Measurements from ENCODE around the gene GIMAP4. TPM values are rescaled to one million over a fixed set of nuclear protein-coding genes. Genes with fewer than 3 reads are reported as not detected.

Gene GIMAP4
- total RNA-seq, 1 donor from 2014 or later, result 25.3 TPM

DNA sequence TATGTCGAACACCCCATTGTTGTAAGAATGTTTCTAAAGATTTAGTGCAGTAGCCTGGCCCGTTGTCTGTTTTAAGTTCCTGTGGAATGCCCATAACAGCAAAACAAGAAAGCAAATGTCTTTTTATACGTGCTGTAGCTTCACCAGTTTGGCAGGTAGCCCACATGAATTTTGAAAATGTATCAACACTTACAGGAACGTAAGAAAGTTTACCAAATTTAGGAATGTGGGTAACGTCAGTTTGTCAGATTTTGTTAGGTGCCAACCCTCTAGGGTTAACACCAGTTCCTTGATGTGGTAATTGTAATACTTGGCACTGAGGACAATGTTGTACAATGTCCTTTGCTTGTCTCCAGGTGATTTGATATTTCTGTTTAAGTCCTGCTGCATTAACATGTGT lies 3.2 kb upstream of the GIMAP4 start:
- Histone ChIP-seq H3K36me3 (no peaks in the 10 kb centered on the region), H3K27me3 (no peaks in the 10 kb centered on the region), H3K9me3 (no peaks in the 10 kb centered on the region), H3K27ac (no peak overlapping the region), H3K4me3 (no peak overlapping the region), H3K4me1 (no peaks in the 10 kb centered on the region)
- TF ChIP-seq, protein P1, sequence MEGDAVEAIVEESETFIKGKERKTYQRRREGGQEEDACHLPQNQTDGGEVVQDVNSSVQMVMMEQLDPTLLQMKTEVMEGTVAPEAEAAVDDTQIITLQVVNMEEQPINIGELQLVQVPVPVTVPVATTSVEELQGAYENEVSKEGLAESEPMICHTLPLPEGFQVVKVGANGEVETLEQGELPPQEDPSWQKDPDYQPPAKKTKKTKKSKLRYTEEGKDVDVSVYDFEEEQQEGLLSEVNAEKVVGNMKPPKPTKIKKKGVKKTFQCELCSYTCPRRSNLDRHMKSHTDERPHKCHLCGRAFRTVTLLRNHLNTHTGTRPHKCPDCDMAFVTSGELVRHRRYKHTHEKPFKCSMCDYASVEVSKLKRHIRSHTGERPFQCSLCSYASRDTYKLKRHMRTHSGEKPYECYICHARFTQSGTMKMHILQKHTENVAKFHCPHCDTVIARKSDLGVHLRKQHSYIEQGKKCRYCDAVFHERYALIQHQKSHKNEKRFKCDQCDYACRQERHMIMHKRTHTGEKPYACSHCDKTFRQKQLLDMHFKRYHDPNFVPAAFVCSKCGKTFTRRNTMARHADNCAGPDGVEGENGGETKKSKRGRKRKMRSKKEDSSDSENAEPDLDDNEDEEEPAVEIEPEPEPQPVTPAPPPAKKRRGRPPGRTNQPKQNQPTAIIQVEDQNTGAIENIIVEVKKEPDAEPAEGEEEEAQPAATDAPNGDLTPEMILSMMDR (IDR thresholded peaks at IDR 0.05), result no peak
- TF ChIP-seq POLR2A (IDR thresholded peaks at IDR 0.05) (no peak), POLR2AphosphoS5 (IDR thresholded peaks at IDR 0.05; ENCODE audit: insufficient read depth in 1 of 2, low read depth in 1 of 2) (no peak)
- intact Hi-C loops (cut with DNase I), result no loop called here
- DNase-seq (ENCODE audit: extremely low spot score in 2 of 2), result no peak

DNA sequence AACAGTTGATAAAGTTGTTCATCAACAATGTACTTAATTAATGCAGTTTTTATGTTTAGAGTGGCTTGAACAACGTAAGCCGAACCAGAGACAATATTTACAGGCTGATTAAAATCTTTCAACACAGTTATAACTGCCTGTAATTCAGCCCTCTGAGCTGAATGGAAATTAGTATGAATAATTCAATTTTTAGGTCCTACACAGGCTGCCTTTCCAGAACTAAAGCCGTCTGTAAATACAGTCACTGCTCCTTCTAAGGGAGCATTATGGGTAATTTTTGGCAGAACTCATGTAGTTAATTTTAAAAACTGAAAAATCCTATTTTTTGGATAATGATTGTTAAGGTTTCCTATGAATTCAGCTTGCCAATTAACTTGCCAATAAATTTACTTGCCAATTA lies 2.6 kb upstream of the GIMAP4 start:
- no peak for DNase-seq (ENCODE audit: extremely low spot score in 2 of 2)
- intact Hi-C loops (cut with DNase I), result no loop called here
- H3K27me3 ChIP-seq, result no peaks in the 10 kb centered on the region
- TF ChIP-seq POLR2AphosphoS5 (IDR thresholded peaks at IDR 0.05; ENCODE audit: insufficient read depth in 1 of 2, low read depth in 1 of 2) (no peak), POLR2A (IDR thresholded peaks at IDR 0.05) (no peak)
- TF ChIP-seq, protein P1 (IDR thresholded peaks at IDR 0.05), result no peak
- no peaks in the 10 kb centered on the region for H3K4me1 ChIP-seq
- H3K4me3 ChIP-seq, result no peak overlapping the region
- H3K27ac ChIP-seq, result no peak overlapping the region
- no peaks in the 10 kb centered on the region for H3K36me3 ChIP-seq
- no peaks in the 10 kb centered on the region for H3K9me3 ChIP-seq

DNA sequence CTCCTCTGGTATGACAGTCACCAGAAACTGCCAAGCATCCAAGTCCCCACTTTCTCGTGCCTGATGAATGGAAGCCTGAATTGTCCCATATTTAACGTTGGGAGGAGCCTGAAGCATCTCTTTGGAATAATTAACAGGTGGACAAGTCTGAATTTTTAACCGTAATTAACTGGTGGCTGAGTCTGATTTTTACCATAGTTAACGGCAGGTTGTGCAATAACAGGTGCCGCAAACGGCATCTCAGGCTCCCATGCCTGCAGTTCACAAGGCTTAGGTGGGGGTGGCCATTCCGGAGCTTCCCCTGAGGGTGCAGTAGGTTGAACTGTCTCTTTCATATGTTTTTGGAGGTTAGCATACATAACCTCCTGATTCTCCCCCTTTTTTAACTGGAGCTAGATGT lies 2.0 kb upstream of the GIMAP4 start:
- Histone ChIP-seq H3K27ac (no peak overlapping the region), H3K9me3 (no peaks in the 10 kb centered on the region), H3K4me1 (no peaks in the 10 kb centered on the region), H3K36me3 (no peaks in the 10 kb centered on the region), H3K4me3 (no peak overlapping the region), H3K27me3 (no peaks in the 10 kb centered on the region)
- intact Hi-C loops (cut with DNase I), result no loop called here
- DNase-seq (ENCODE audit: extremely low spot score in 2 of 2), result no peak
- TF ChIP-seq POLR2A (IDR thresholded peaks at IDR 0.05) (no peak), POLR2AphosphoS5 (IDR thresholded peaks at IDR 0.05; ENCODE audit: insufficient read depth in 1 of 2, low read depth in 1 of 2) (no peak)
- TF ChIP-seq, protein P1 (IDR thresholded peaks at IDR 0.05), result no peak

DNA sequence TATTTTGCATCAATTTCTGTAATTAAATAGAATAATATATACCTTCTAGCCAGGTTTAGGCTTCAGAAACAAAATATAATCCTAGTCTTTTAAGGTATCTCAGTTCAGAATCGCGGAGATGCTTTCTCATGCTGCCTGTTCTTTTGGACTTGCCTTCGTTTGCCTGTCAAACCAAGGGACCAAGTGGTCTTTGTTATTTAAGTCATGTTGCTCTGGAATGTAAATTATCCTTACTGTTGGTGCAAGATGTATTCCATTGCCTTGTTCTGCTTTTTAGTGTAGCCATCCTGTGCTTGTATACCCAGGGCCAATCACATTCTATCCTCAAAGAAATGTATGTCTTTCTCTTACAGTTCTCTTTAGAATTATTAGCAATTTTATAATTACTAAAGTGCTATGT lies 1.1 kb upstream of the GIMAP4 start:
- Histone ChIP-seq H3K27me3 (no peaks in the 10 kb centered on the region), H3K9me3 (no peaks in the 10 kb centered on the region), H3K36me3 (no peaks in the 10 kb centered on the region), H3K4me1 (no peaks in the 10 kb centered on the region), H3K27ac (no peak overlapping the region), H3K4me3 (no peak overlapping the region)
- intact Hi-C loops (cut with DNase I), result no loop called here
- no peak for DNase-seq (ENCODE audit: extremely low spot score in 2 of 2)
- TF ChIP-seq POLR2AphosphoS5 (IDR thresholded peaks at IDR 0.05; ENCODE audit: insufficient read depth in 1 of 2, low read depth in 1 of 2) (no peak), POLR2A (IDR thresholded peaks at IDR 0.05) (no peak)
- TF ChIP-seq, protein P1 (IDR thresholded peaks at IDR 0.05), result no peak

DNA sequence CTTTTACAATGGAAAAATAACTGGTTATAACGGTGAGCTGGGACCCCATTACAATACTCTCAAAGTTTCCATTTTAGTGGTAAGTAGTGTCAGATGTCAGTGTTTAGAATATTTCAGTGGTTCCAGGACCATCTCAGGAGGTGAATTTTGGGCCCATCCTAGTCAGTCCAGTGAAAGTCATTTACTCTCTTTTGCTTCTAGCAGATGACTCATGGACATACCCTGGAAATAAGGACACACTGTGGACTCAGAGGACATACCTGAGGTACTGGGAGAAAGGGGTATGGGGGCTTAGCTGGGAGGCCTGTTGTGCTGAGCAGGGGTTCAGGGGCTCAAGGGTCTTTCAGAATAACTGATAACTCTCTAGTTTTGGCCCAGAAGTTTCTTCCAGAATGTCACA lies 618 bp upstream of the GIMAP4 start:
- peaks cover 0 to 2% of the 10 kb centered on the region in 2 donors for H3K36me3 ChIP-seq
- no peaks in the 10 kb centered on the region for H3K4me1 ChIP-seq
- H3K27ac ChIP-seq, result no peak overlapping the region
- TF ChIP-seq POLR2A (IDR thresholded peaks at IDR 0.05), result no peak
- TF ChIP-seq, protein P1 (IDR thresholded peaks at IDR 0.05), result no peak
- TF ChIP-seq POLR2AphosphoS5 (IDR thresholded peaks at IDR 0.05; ENCODE audit: insufficient read depth in 1 of 2, low read depth in 1 of 2), result no peak
- H3K27me3 ChIP-seq, result no peaks in the 10 kb centered on the region
- H3K4me3 ChIP-seq, result peak overlapping the region in 1 of 2 donors; percentile 16
- DNase-seq (ENCODE audit: extremely low spot score in 2 of 2), result no peak
- intact Hi-C loops (cut with DNase I), result no loop called here
- H3K9me3 ChIP-seq, result no peaks in the 10 kb centered on the region

All from vagina (tissue), 2 donors.